K562 (cell line): Measurements from ENCODE around the gene PPP1R3C. TPM values are rescaled to one million over a fixed set of nuclear protein-coding genes. Genes with fewer than 3 reads are reported as not detected.
A peak's percentile ranks its signal among the peaks of the same experiment; 100 is the strongest.

Experiments
- ATAC-seq: fragments of 200-7000 bp; cut with Tn5 transposase; 3 replicates; pipeline ENCODE4 v1.9.1; 2020; ENCODE audit warnings: moderate library complexity
- BruUV-seq: library from RNA; stranded (reverse); fragments of 400-500 nt; replicated peaks from 2 replicates; lab custom pipeline; 2021; lab: Mats Ljungman, UMichigan
- CTCF ChIA-PET: fragments of 300-600 bp; formaldehyde crosslinking; extraction: SDS; loops from one replicate; lab custom pipeline; 2021; ENCODE audit warnings: low intra/inter-chr PET ratio; lab: Yijun Ruan, JAX
- POLR2A ChIA-PET: fragments of 300-600, 350-650 bp; sonication (Branson Sonifier 250); formaldehyde crosslinking; extraction: SDS; loops from one replicate; lab custom pipeline; 2021; ENCODE audit warnings: antibody characterized with exemption, inconsistent platforms; lab: Yijun Ruan, JAX
- DNase-seq, 4 experiments: peaks; one replicate each; pipeline versions ENCODE4 v3.0.0 to v3.0.0-alpha.2; 2011 to 2018; ENCODE audit warnings: low spot score in 3 of 4, mixed read lengths in 3 of 4; ENCODE audit errors: extremely low read depth in 1 of 4
- FAIRE-seq: peaks from 2 replicates; lab custom pipeline; 2011; peaks lifted over from hg19 to GRCh38; lab: Jason Lieb, UNC
- H2AFZ ChIP-seq: 2 replicates; pipeline ENCODE4 v1.6.0; 2011; ENCODE audit warnings: low read depth, low read length, control low read depth, inconsistent platforms
- H3K27ac ChIP-seq: fragments of 200-600 bp; 3 replicates; pipeline ENCODE4 v1.8.0; 2011; ENCODE audit warnings: low read depth, mild to moderate bottlenecking, control low read depth, inconsistent platforms, low read length, moderate library complexity, mixed read lengths; ENCODE audit errors: extremely low read depth
- H3K27me3 ChIP-seq, 2 experiments: fragments of 300-600 bp in 1 of 2; 2 replicates in 1 of 2; 3 replicates in 1 of 2; pipeline versions ENCODE4 v1.6.0 to v1.8.0; 2011; ENCODE audit warnings: inconsistent platforms in 2 of 2, low read length in 2 of 2, mild to moderate bottlenecking in 1 of 2, mixed read lengths in 1 of 2, moderate library complexity in 1 of 2; ENCODE audit not compliant: control insufficient read depth in 2 of 2, insufficient read depth in 2 of 2
- H3K36me3 ChIP-seq: fragments of 300-600 bp; 3 replicates; pipeline ENCODE4 v1.8.0; 2011; ENCODE audit warnings: mild to moderate bottlenecking, low read length, inconsistent platforms; ENCODE audit not compliant: control insufficient read depth, insufficient read depth
- H3K4me1 ChIP-seq, 2 experiments: fragments of 200-600 bp in 1 of 2; replicated peaks in 1 of 2; 2 replicates in 1 of 2; 3 replicates in 1 of 2; pipeline versions ENCODE4 v1.5.1 to v1.8.0; 2011; ENCODE audit warnings: inconsistent platforms in 2 of 2, low read length in 2 of 2, mild to moderate bottlenecking in 1 of 2, mixed read lengths in 1 of 2, moderate library complexity in 1 of 2; ENCODE audit not compliant: control insufficient read depth in 2 of 2, insufficient read depth in 2 of 2
- H3K4me2 ChIP-seq: 2 replicates; pipeline ENCODE4 v1.6.1; 2011; ENCODE audit warnings: low read length, control low read depth, inconsistent platforms, mixed read lengths; ENCODE audit not compliant: insufficient read depth
- H3K4me3 ChIP-seq: fragments of 200-600 bp; sonication (generic), shearing (Covaris generic); 2 replicates; pipeline ENCODE4 v1.5.1; 2016; ENCODE audit warnings: control low read depth, inconsistent platforms
- H3K79me2 ChIP-seq: fragments of 200-600 bp; 3 replicates; pipeline ENCODE4 v1.8.0; 2011; ENCODE audit warnings: low read length, inconsistent platforms; ENCODE audit not compliant: control insufficient read depth, insufficient read depth
- H3K9ac ChIP-seq, 2 experiments: 2 replicates each; pipeline versions ENCODE4 v1.6.0 to v1.6.1; 2011; ENCODE audit warnings: low read depth in 2 of 2, low read length in 2 of 2, control low read depth in 1 of 2, inconsistent platforms in 1 of 2, mild to moderate bottlenecking in 1 of 2, mixed read lengths in 1 of 2; ENCODE audit not compliant: insufficient read depth in 1 of 2
- H3K9me1 ChIP-seq: one replicate; pipeline ENCODE4 v1.6.0; 2011; ENCODE audit warnings: inconsistent platforms, mild to moderate bottlenecking, low read length, moderate library complexity; ENCODE audit not compliant: control insufficient read depth, insufficient read depth
- H3K9me3 ChIP-seq: replicated peaks from 2 replicates; pipeline ENCODE4 v1.5.1; 2011; ENCODE audit warnings: low read depth, low read length, inconsistent platforms; ENCODE audit not compliant: control insufficient read depth, insufficient read depth
- H4K20me1 ChIP-seq: replicated peaks from 2 replicates; pipeline ENCODE4 v1.6.1; 2011; ENCODE audit warnings: low read length, inconsistent platforms, mixed read lengths; ENCODE audit not compliant: control insufficient read depth, insufficient read depth
- BACH1 ChIP-seq: fragments of 200-800 bp; sonication (Bioruptor generic); IDR thresholded peaks from 2 replicates; pipeline ENCODE4 v1.6.1; 2016; ENCODE audit warnings: missing genetic modification characterization, missing compliant biosample characterization
- ELF2 ChIP-seq: fragments of 250-450 bp; sonication (Bioruptor Pico); IDR thresholded peaks from 2 replicates; pipeline ENCODE4 v1.5.0; 2021; ENCODE audit warnings: mild to moderate bottlenecking
- L3MBTL2 ChIP-seq: fragments of 450-650 bp; IDR thresholded peaks from 2 replicates; pipeline ENCODE4 v1.6.1; 2016; ENCODE audit warnings: mild to moderate bottlenecking, moderate library complexity
- NR2C2 ChIP-seq, 2 experiments: fragments of 200-800 bp in 1 of 2; sonication (Bioruptor generic) in 1 of 2; sonication (generic) in 1 of 2; formaldehyde crosslinking in 1 of 2; IDR thresholded peaks; 2 replicates each; pipeline versions ENCODE4 v1.6.1 to v1.8.0; 2016 to 2022; ENCODE audit warnings: mild to moderate bottlenecking in 1 of 2, missing compliant biosample characterization in 1 of 2, missing genetic modification characterization in 1 of 2, missing genetic modification reagents in 1 of 2
- POLR2H ChIP-seq: IDR thresholded peaks from 2 replicates; pipeline ENCODE4 v1.6.1; 2016; ENCODE audit warnings: missing genetic modification characterization, low read depth, mild to moderate bottlenecking, control low read depth, missing compliant biosample characterization, moderate library complexity
- ZNF212 ChIP-seq: fragments of 450-650 bp; formaldehyde crosslinking; IDR thresholded peaks from 2 replicates; pipeline ENCODE4 v1.4.0; 2020; ENCODE audit warnings: mild to moderate bottlenecking
- whole genome bisulfite sequencing: fragments of 100-300 bp; shearing (Covaris generic); methylation state at CpG from one replicate; pipeline ENCODE4 v1.1.6; 2016; ENCODE audit warnings: low coverage, mixed read lengths; ENCODE audit not compliant: insufficient coverage; ENCODE audit errors: missing lambda C conversion rate; 5-methylcytosine and 5-hydroxymethylcytosine counted together
- in situ Hi-C: fragments of 300-500 bp; cut with MboI; formaldehyde crosslinking; loops from 4 replicates; pipeline ENCODE4 v1.15.0; 2018; ENCODE audit warnings: inconsistent platforms, mixed read lengths
- intact Hi-C: fragments of 100-400 bp; cut with micrococcal nuclease; formaldehyde crosslinking; loops from 2 replicates; pipeline ENCODE4 v1.14.2; 2022
- polyA plus RNA-seq, 8 experiments: library from polyadenylated mRNA; depleted of rRNA in 4 of 8; stranded (reverse) in 5 of 8; unstranded in 3 of 8; fragments of >200 nt; fragmentation: Nextera tagmentation in 2 of 8; fragmentation: Illumina TruSeq in 1 of 8; extraction: Ambion mirVana in 2 of 8; extraction: Trizol in 1 of 8; gene quantifications; 2 replicates each; pipeline versions ENCODE4 v1.2.1 to v1.2.3, GENCODE V29; 2011 to 2014; ENCODE audit warnings: inconsistent platforms in 1 of 8, missing spikeins in 1 of 8
- total RNA-seq, 7 experiments: library from RNA; depleted of rRNA in 6 of 7; stranded (reverse); fragments of >200 nt in 6 of 7; fragmentation: Illumina TruSeq in 2 of 7; extraction: Trizol in 2 of 7; gene quantifications; 2 replicates each; pipeline versions ENCODE4 v1.2.1 to v1.2.3, GENCODE V29; 2011 to 2021; ENCODE audit warnings: low replicate concordance in 1 of 7

PPP1R3C gene
- total and polyA plus RNA-seq, 9 of the 15 experiments (the other 6 are each of a cell fraction or from before 2014, with no cell fraction given) = 0.06 to 0.24 (median 0.12) TPM; not detected in 3

- whole genome bisulfite sequencing = 25% methylated on average over 10 of the region's 10 CpGs
- FAIRE-seq (no peak), DNase-seq (no peak), ATAC-seq (peak; percentile 28)
- in situ Hi-C loops (no loop called here), intact Hi-C loops (loop anchor here (5.0 kb wide), 1 partner anchor 38 kb away; no protein-coding TSS in a partner anchor)
- TF ChIP-seq POLR2H = 0 out of 2 replicates have a peak, but pooled peaks have one; percentile 20
- no peak for TF ChIP-seq ELF2 (CRISPR knock-in tag)
- no peak for TF ChIP-seq NR2C2 (CRISPR knock-in tag; IDR thresholded peaks at IDR 0.05)
- TF ChIP-seq NR2C2 (tag; IDR thresholded peaks at IDR 0.05) = peak; percentile 7; the same call in 1 of the 2 replicates
- TF ChIP-seq ZNF212 = no peak
- 0 out of 2 replicates have a peak, but pooled peaks have one; percentile 6 for TF ChIP-seq BACH1 (tag)
- TF ChIP-seq L3MBTL2 = peak; percentile 62; the same call in 1 of the 2 replicates
- TSS peak; percentile 98 for BruUV-seq
- H4K20me1 ChIP-seq = no peaks in the 10 kb centered on the region
- H3K4me1 ChIP-seq = peaks cover 5 to 19% of the 10 kb centered on the region in 2 experiments
- no peaks in the 10 kb centered on the region; the same call in 1 of the 2 replicates for H3K9me3 ChIP-seq
- POLR2A ChIA-PET = no interaction called here
- CTCF ChIA-PET = no interaction called here
- H3K9ac ChIP-seq = peak overlapping the region; percentile 65 to 84; a peak in 3 of 4 replicates
- peak overlapping the region; percentile 85 for H3K27ac ChIP-seq
- H3K79me2 ChIP-seq = peaks cover 8% of the 10 kb centered on the region; the same call in 2 of the 3 replicates
- no peaks in the 10 kb centered on the region for H3K27me3 ChIP-seq
- H3K4me2 ChIP-seq = peak overlapping the region; percentile 80
- H3K36me3 ChIP-seq = no peaks in the 10 kb centered on the region
- H3K9me1 ChIP-seq = no peaks in the 10 kb centered on the region
- peak overlapping the region; percentile 90 for H2AFZ ChIP-seq
- H3K4me3 ChIP-seq = peak overlapping the region; percentile 27
These were observed 2.2 kb downstream of the PPP1R3C start for GRCh38 chr10:91630625-91631024.
